Central memory CD8-positive, alpha-beta T cell (primary cell): ENCODE measurements around the gene PBX3.

Source experiments
- ATAC-seq: fragments of 150-1000 bp; cut with Tn5 transposase; replicated peaks from 2 replicates; pipeline ENCODE4 v1.10.0; 2022; ENCODE audit warnings: mild to moderate bottlenecking, moderate FRiP score, moderate number of reproducible peaks; ENCODE audit not compliant: poor library complexity, severe bottlenecking; ENCODE audit errors: extremely low read depth
- DNase-seq, 2 donors: peaks; one replicate each; pipeline ENCODE4 v3.0.0; 2021; ENCODE audit warnings: low spot score in 2 of 2
- H3K27ac Mint-ChIP-seq: one replicate; pipeline ENCODE4 v1.8.0; 2022; ENCODE audit warnings: low read depth, mild to moderate bottlenecking, moderate library complexity, mixed read lengths
- H3K27me3 Mint-ChIP-seq: one replicate; pipeline ENCODE4 v1.8.0; 2022; ENCODE audit warnings: mixed read lengths
- H3K36me3 Mint-ChIP-seq: one replicate; pipeline ENCODE4 v1.8.0; 2022; ENCODE audit warnings: mild to moderate bottlenecking, moderate library complexity, mixed read lengths; ENCODE audit not compliant: insufficient read depth
- H3K4me1 Mint-ChIP-seq: one replicate; pipeline ENCODE4 v1.8.0; 2022; ENCODE audit warnings: mixed read lengths
- H3K4me3 Mint-ChIP-seq: one replicate; pipeline ENCODE4 v1.8.0; 2022; ENCODE audit warnings: mild to moderate bottlenecking, moderate library complexity, mixed read lengths
- H3K9me3 Mint-ChIP-seq: one replicate; pipeline ENCODE4 v1.8.0; 2022; ENCODE audit warnings: mixed read lengths

Gene PBX3

DNA sequence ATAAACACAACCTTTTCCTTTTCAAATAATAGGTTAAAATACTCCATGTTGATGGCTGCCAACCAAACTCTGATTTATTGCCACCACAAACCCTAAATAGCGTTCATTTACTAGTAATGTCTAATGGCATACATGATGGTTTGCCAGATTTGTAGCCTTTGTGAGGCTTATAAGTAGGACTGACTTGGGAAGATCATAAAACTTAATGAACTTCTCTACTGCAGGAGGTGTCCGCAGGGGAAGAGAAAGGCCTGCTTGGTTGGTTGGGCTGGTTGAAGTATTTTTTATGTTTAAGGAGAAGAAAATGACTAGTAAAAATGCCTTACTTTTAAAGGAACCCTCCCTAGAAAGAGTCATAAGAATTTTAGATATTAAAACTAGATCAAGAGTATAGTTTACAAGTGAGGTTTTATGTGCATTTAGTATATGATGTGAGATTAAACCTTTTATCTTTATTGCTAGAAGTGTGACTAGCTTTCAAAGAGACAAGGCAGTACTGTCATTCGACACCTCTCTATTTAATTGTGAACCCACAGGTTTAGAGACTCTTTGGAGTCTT lies 5.0 kb downstream of the PBX3 start:
- H3K4me3 Mint-ChIP-seq: no peak overlapping the region
- no peaks in the 10 kb centered on the region for H3K9me3 Mint-ChIP-seq
- no peak for ATAC-seq
- H3K4me1 Mint-ChIP-seq: peaks cover 12% of the 10 kb centered on the region
- H3K27me3 Mint-ChIP-seq: no peaks in the 10 kb centered on the region
- peaks cover 2% of the 10 kb centered on the region for H3K36me3 Mint-ChIP-seq
- H3K27ac Mint-ChIP-seq: no peak overlapping the region
- no peak for DNase-seq

DNA sequence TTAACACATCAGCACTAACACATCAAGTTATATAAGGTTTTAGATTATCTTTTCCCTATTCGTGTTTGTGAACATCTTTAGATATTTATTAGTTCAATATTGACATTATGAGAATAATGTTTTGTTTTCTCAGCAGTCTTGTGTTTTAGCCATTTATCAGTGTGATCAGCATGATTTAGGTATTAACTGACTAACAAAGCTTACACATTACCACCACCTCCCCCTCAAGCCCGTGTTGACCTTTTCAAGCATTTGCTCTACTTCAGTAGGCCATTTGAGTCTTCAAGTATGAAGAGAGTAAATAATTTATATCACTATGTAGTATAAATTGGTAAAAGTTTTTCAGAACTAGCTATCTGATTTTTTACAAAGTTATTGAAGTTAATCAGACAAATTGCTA lies 6.9 kb downstream of the PBX3 start:
- no peak for DNase-seq
- Mint-ChIP-seq H3K9me3 (no peaks in the 10 kb centered on the region), H3K27ac (no peak overlapping the region), H3K27me3 (no peaks in the 10 kb centered on the region), H3K36me3 (no peaks in the 10 kb centered on the region), H3K4me1 (peaks cover 15% of the 10 kb centered on the region), H3K4me3 (no peak overlapping the region)
- no peak for ATAC-seq

DNA sequence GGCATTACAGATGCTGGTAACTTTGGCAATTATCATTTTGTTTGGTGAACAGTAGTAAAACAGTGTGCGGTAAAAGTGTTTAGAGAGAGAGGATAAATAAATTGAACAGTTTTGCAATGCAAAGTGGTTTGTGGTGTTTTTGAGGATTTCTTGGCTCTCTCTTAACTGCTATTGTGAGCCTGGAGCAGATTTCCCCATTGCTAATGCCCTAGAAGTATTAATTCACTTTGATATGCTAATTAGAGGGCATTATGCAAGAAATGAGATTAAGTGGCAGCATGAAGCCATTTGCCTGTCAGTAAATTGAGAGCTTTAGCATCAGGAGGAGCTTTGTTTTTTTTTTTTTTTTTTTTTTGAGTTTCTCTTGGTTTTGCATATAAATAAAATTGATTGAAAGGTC lies 8.2 kb downstream of the PBX3 start:
- no peaks in the 10 kb centered on the region for H3K27me3 Mint-ChIP-seq
- H3K27ac Mint-ChIP-seq: no peak overlapping the region
- no peaks in the 10 kb centered on the region for H3K36me3 Mint-ChIP-seq
- H3K4me3 Mint-ChIP-seq: no peak overlapping the region
- no peaks in the 10 kb centered on the region for H3K9me3 Mint-ChIP-seq
- no peak for DNase-seq
- H3K4me1 Mint-ChIP-seq: peaks cover 15% of the 10 kb centered on the region
- no peak for ATAC-seq

DNA sequence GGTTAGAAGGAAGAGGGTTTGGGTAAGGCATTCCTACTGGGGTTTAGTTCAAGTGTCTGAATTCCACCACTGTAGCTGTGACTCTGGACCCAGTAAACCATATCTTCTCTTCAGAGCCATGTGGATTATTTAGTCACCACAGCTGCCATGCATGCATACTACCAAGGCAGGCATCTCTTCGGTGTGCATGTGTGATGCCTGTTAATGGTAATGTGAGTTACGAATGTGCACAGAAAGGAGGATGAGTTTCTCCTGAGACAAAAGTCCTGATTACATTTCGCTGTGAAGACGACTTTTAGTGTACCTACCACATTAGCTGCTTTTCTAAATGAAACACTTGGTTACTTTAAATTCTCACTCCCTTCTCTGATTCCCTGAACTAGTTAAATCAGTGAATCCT lies 9.3 kb downstream of the PBX3 start:
- DNase-seq (no peak), ATAC-seq (no peak)
- no peaks in the 10 kb centered on the region for H3K36me3 Mint-ChIP-seq
- H3K4me3 Mint-ChIP-seq: no peak overlapping the region
- no peak overlapping the region for H3K27ac Mint-ChIP-seq
- H3K4me1 Mint-ChIP-seq: peaks cover 9% of the 10 kb centered on the region
- H3K27me3 Mint-ChIP-seq: no peaks in the 10 kb centered on the region
- H3K9me3 Mint-ChIP-seq: no peaks in the 10 kb centered on the region

DNA sequence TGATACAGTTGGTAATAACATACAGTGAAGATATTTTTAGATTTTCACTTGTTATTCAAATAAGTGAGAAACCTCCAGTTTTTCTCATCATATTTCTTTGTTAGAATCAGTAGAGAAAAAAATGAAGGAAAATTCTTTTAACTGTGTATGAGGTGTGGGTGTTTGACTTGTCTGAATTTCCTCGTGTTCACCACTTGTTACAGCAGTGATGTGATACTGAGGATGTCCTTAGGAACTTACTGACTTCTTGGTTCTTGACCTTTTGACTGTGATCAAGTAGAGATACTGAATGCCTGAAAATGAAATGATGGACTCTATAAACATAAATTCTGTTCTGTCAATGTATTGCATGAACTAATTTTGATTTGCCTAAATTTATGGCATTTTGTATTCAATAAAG lies 10.7 kb downstream of the PBX3 start:
- DNase-seq (no peak), ATAC-seq (no peak)
- Mint-ChIP-seq H3K4me3 (no peak overlapping the region), H3K4me1 (peaks cover 9% of the 10 kb centered on the region), H3K9me3 (no peaks in the 10 kb centered on the region), H3K27ac (no peak overlapping the region), H3K27me3 (no peaks in the 10 kb centered on the region), H3K36me3 (no peaks in the 10 kb centered on the region)

DNA sequence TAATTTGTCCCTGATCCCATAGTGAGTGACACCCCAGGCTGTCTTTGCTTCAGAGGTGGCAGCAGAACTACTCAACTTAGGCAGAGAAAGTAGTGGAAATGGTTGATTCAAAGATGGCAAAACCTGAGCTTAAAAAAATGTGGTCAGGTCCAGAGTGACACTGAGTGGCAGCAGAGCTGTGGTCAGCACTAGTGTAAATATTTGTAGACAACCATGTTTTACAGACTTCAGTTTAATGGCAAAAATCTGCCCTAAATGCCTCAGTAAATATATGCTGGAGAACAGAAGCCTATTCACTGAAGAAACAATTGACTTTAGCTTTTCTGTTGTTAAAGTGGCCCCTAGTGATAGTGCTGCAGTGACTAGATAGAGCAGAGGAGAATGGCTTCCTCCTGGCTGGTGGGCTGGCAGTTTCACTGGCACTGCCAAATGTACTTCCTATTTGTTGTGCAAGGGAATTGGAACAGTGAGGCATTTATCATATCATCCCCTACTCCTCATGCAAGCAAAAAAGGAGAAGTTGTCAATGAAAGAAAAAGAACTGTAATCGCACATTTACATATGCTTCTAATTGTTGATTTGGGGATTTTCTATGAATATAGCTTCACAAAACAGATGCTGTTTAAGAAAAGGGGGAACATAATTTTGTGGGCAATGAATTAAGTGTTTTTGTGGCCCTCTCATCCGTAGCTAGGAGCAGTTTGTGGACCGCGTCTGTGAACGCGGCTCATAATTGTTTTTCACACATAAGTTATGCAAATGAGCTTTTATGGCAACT lies 12.0 kb downstream of the PBX3 start:
- H3K27ac Mint-ChIP-seq: no peak overlapping the region
- DNase-seq (no peak), ATAC-seq (no peak)
- H3K4me1 Mint-ChIP-seq: peaks cover 14% of the 10 kb centered on the region
- H3K27me3 Mint-ChIP-seq: no peaks in the 10 kb centered on the region
- peak overlapping the region; percentile 37 for H3K4me3 Mint-ChIP-seq
- no peaks in the 10 kb centered on the region for H3K36me3 Mint-ChIP-seq
- no peaks in the 10 kb centered on the region for H3K9me3 Mint-ChIP-seq

DNA sequence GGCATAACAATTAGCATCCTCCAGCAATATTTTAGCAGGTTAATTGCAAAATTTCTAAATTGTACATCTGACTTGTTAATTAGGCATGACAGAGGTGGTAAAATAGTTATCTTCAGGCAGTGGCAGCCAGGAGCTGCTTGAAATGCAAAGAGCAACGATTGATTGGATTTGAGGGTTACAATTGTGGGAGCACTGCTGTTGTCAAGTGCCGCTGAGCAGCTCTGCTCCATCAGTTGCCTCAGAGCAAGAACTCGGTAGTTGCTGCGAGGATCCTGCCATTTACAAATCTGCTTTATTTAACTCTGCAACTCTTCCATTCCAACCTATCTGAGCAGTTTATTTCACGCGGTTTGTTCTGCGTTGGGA lies 12.6 kb downstream of the PBX3 start:
- Mint-ChIP-seq H3K36me3 (no peaks in the 10 kb centered on the region), H3K9me3 (no peaks in the 10 kb centered on the region), H3K4me3 (no peak overlapping the region), H3K4me1 (peaks cover 14% of the 10 kb centered on the region), H3K27ac (no peak overlapping the region), H3K27me3 (no peaks in the 10 kb centered on the region)
- no peak for DNase-seq
- no peak for ATAC-seq

DNA sequence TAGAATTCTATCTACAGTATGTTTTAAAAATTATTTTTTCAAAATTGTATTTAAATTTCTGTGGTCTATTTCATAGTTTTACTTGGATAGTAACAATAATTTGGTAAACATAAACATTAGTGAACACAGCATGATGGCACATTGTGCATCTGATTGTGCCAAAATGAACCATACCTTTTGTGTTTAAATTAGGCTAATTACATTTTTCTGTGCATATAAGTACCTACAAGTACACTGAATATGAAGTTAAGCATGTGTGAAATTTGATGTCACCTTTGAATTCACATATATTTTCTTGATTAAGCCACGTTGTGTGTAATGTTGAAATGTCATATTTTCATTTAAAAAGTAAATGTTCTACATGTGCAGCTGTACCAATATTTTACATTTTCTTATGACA lies 13.4 kb downstream of the PBX3 start:
- Mint-ChIP-seq H3K4me1 (peaks cover 14% of the 10 kb centered on the region), H3K27me3 (no peaks in the 10 kb centered on the region), H3K4me3 (no peak overlapping the region), H3K36me3 (no peaks in the 10 kb centered on the region), H3K9me3 (no peaks in the 10 kb centered on the region), H3K27ac (no peak overlapping the region)
- ATAC-seq: no peak
- no peak for DNase-seq

DNA sequence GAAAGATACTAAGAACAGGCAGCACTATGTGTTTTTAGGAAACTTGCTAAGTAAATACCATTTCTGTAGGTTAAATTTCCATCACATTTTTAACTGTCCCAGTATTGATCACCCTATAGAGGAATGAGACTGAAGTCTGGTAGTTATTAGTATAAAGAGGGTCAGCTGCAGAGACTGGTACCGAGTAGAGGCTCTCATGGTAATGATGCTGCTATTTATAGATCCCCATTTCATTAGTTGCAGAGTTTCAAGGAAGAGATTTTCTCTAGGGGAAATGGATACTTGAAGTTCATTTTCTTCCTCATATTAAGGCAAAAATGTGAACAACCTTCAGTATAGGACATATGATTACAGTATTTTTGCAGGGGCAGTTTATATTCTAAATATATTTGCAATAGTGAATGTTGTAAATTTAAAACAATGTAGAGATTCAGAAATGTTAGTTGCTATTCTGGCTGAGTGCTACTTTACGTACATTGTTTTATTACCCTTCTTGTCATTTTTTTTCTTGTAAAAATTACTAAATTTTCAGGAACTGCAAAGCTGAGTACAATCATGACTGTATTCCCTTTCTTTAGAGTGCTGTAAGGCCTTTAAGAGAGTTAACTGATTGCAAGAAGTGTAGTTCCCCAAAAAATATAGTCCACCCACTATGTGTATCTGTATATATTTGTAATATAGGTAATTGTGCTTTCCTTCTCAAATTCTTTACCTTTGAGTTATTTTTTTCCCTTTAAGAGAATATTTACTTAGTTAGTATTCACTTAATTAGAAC lies 14.7 kb downstream of the PBX3 start:
- Mint-ChIP-seq H3K4me1 (peaks cover 14% of the 10 kb centered on the region), H3K27ac (no peak overlapping the region), H3K36me3 (no peaks in the 10 kb centered on the region), H3K4me3 (no peak overlapping the region), H3K9me3 (no peaks in the 10 kb centered on the region), H3K27me3 (no peaks in the 10 kb centered on the region)
- ATAC-seq: no peak
- no peak for DNase-seq

DNA sequence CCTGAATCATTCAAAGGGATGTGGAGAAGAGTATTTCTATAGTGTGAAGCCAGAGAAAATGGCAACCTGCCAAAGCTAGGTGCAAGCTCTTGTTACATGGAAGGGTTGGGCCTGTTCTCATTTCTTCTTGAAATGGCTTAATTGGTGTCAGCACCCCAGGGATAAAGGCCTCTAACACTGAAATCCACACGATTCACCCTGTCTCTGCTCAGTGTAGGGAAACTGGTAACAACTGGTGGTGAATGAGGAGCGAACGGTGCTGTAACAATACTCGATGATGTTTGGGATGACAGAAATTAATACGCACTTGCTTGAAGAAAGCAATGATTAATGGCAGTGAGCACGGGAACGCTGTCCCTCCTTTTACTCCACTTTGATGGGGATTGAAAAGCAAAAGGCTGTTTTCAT lies 16.2 kb downstream of the PBX3 start:
- Mint-ChIP-seq H3K36me3 (no peaks in the 10 kb centered on the region), H3K9me3 (no peaks in the 10 kb centered on the region), H3K27ac (no peak overlapping the region), H3K4me1 (peaks cover 14% of the 10 kb centered on the region), H3K4me3 (no peak overlapping the region), H3K27me3 (no peaks in the 10 kb centered on the region)
- ATAC-seq (no peak), DNase-seq (no peak)

DNA sequence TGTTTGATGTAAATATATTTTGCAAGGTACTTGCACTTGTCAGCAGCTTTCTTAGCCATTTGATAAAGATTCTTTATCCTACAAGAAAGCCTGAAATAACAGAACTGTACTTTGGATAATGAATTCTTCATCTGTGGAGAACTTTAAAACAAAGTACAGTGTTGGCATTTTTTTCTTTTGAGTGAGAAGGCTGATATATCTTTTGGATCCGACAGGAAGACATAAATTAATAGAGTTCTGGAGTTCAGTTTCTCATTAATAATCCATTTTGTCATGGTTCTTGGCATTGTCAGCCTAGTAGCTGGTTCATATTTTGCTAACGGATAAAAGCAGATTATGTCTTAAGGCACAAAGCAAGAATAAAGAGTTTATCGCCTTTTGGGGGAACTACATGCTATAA lies 17.0 kb downstream of the PBX3 start:
- Mint-ChIP-seq H3K9me3 (no peaks in the 10 kb centered on the region), H3K4me3 (no peak overlapping the region), H3K4me1 (peaks cover 10% of the 10 kb centered on the region), H3K36me3 (no peaks in the 10 kb centered on the region), H3K27ac (no peak overlapping the region), H3K27me3 (no peaks in the 10 kb centered on the region)
- no peak for DNase-seq
- no peak for ATAC-seq

DNA sequence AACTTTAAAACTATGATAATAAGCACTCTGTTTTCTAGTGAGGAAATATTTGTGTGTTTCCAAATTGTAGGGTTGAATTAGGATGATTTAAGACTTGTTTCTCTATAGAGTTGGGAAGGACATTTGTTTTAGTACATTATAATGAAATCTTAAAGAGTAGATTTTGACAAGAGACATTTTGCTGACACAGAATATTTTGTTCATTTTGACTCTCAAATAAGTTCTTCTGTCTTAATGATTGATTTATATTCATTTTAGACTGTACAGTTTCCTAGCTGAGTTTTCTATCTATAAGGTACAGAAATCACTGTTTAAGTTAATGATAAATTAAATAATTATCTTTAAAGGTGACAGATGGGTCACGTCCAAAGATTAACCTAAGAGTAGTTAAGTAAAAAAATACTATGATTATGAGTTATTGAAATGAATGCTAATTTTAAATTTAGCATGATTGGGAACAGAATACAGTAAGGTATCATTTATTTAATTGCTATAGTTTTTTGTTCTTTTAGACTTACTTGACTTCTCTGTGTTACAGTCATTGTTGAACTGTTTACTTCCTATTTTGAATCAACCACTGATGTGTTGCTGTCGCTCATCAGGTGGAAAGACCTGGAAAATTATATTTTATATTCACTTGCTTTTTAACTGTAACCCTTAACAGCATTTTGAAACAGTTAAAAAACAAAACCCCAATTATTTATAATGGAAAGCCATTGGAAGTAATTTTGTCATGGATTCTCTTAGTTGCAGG lies 19.5 kb downstream of the PBX3 start:
- Mint-ChIP-seq H3K4me3 (no peak overlapping the region), H3K4me1 (peaks cover 5% of the 10 kb centered on the region), H3K36me3 (no peaks in the 10 kb centered on the region), H3K27me3 (no peaks in the 10 kb centered on the region), H3K9me3 (no peaks in the 10 kb centered on the region), H3K27ac (no peak overlapping the region)
- ATAC-seq (no peak), DNase-seq (no peak)
